ENCODE results near the gene SNED1. TPM values are rescaled to one million over a fixed set of nuclear protein-coding genes. Genes with fewer than 3 reads are reported as not detected.

The SNED1 gene
- total and polyA plus RNA-seq, 2 experiments from 2014 or later: 1.5 to 2.8 TPM

DNA sequence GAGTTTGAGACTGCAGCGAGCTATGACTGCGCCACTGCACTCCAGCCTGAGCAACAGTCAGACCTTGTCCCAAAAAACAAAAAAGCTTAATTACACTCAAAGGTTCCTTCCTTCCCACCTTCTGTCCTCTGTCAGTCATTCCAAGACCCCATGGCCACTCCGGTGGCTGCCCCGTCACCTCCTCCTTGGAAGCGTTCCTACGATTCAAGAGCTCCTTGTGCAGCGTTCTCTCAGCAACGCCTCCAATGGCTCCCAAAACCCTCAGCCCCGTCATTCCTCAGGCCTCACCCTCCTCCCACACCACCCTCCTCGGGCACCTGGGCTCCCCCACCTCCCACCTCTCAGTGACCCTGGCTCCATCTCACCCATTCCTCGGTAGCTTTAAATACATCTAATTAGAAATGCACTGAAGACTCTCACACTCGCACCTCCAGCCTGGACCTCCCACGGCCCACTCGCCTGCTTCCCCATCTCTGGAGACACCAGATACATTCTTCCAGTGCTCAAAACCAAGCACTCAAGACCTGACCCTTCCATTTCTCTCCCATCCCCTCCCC, 142.9 kb downstream of the SNED1 start:
- Mint-ChIP-seq H3K27ac (no peak overlapping the region), H3K36me3 (ENCODE audit: low read depth) (peaks cover 33% of the 10 kb centered on the region), H3K27me3 (ENCODE audit: insufficient read depth, low read depth, poor library complexity) (peaks cover 2% of the 10 kb centered on the region), H3K4me3 (no peak overlapping the region), H3K4me1 (no peaks in the 10 kb centered on the region), H3K9me3 (no peaks in the 10 kb centered on the region)
- H3K4me3 ChIP-seq: no peak overlapping the region
- H3K4me1 ChIP-seq (ENCODE audit: insufficient read depth): no peaks in the 10 kb centered on the region
- TF ChIP-seq, protein P1, sequence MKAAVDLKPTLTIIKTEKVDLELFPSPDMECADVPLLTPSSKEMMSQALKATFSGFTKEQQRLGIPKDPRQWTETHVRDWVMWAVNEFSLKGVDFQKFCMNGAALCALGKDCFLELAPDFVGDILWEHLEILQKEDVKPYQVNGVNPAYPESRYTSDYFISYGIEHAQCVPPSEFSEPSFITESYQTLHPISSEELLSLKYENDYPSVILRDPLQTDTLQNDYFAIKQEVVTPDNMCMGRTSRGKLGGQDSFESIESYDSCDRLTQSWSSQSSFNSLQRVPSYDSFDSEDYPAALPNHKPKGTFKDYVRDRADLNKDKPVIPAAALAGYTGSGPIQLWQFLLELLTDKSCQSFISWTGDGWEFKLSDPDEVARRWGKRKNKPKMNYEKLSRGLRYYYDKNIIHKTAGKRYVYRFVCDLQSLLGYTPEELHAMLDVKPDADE (IDR thresholded peaks at IDR 0.05): no peak
- TF ChIP-seq EZH2 (IDR thresholded peaks at IDR 0.05; ENCODE audit: low read depth, unreplicated experiment): no peak
- TF ChIP-seq POLR2AphosphoS5 (IDR thresholded peaks at IDR 0.05; ENCODE audit: low read depth): no peak
- TF ChIP-seq, protein P2, sequence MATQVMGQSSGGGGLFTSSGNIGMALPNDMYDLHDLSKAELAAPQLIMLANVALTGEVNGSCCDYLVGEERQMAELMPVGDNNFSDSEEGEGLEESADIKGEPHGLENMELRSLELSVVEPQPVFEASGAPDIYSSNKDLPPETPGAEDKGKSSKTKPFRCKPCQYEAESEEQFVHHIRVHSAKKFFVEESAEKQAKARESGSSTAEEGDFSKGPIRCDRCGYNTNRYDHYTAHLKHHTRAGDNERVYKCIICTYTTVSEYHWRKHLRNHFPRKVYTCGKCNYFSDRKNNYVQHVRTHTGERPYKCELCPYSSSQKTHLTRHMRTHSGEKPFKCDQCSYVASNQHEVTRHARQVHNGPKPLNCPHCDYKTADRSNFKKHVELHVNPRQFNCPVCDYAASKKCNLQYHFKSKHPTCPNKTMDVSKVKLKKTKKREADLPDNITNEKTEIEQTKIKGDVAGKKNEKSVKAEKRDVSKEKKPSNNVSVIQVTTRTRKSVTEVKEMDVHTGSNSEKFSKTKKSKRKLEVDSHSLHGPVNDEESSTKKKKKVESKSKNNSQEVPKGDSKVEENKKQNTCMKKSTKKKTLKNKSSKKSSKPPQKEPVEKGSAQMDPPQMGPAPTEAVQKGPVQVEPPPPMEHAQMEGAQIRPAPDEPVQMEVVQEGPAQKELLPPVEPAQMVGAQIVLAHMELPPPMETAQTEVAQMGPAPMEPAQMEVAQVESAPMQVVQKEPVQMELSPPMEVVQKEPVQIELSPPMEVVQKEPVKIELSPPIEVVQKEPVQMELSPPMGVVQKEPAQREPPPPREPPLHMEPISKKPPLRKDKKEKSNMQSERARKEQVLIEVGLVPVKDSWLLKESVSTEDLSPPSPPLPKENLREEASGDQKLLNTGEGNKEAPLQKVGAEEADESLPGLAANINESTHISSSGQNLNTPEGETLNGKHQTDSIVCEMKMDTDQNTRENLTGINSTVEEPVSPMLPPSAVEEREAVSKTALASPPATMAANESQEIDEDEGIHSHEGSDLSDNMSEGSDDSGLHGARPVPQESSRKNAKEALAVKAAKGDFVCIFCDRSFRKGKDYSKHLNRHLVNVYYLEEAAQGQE (IDR thresholded peaks at IDR 0.05; ENCODE audit: unreplicated experiment): no peak
- no peak for TF ChIP-seq ZNF331 (CRISPR knock-in tag; IDR thresholded peaks at IDR 0.05; ENCODE audit: low read depth)
- no peak for TF ChIP-seq ZNF114 (CRISPR knock-in tag; IDR thresholded peaks at IDR 0.05)
- TF ChIP-seq, protein P3, sequence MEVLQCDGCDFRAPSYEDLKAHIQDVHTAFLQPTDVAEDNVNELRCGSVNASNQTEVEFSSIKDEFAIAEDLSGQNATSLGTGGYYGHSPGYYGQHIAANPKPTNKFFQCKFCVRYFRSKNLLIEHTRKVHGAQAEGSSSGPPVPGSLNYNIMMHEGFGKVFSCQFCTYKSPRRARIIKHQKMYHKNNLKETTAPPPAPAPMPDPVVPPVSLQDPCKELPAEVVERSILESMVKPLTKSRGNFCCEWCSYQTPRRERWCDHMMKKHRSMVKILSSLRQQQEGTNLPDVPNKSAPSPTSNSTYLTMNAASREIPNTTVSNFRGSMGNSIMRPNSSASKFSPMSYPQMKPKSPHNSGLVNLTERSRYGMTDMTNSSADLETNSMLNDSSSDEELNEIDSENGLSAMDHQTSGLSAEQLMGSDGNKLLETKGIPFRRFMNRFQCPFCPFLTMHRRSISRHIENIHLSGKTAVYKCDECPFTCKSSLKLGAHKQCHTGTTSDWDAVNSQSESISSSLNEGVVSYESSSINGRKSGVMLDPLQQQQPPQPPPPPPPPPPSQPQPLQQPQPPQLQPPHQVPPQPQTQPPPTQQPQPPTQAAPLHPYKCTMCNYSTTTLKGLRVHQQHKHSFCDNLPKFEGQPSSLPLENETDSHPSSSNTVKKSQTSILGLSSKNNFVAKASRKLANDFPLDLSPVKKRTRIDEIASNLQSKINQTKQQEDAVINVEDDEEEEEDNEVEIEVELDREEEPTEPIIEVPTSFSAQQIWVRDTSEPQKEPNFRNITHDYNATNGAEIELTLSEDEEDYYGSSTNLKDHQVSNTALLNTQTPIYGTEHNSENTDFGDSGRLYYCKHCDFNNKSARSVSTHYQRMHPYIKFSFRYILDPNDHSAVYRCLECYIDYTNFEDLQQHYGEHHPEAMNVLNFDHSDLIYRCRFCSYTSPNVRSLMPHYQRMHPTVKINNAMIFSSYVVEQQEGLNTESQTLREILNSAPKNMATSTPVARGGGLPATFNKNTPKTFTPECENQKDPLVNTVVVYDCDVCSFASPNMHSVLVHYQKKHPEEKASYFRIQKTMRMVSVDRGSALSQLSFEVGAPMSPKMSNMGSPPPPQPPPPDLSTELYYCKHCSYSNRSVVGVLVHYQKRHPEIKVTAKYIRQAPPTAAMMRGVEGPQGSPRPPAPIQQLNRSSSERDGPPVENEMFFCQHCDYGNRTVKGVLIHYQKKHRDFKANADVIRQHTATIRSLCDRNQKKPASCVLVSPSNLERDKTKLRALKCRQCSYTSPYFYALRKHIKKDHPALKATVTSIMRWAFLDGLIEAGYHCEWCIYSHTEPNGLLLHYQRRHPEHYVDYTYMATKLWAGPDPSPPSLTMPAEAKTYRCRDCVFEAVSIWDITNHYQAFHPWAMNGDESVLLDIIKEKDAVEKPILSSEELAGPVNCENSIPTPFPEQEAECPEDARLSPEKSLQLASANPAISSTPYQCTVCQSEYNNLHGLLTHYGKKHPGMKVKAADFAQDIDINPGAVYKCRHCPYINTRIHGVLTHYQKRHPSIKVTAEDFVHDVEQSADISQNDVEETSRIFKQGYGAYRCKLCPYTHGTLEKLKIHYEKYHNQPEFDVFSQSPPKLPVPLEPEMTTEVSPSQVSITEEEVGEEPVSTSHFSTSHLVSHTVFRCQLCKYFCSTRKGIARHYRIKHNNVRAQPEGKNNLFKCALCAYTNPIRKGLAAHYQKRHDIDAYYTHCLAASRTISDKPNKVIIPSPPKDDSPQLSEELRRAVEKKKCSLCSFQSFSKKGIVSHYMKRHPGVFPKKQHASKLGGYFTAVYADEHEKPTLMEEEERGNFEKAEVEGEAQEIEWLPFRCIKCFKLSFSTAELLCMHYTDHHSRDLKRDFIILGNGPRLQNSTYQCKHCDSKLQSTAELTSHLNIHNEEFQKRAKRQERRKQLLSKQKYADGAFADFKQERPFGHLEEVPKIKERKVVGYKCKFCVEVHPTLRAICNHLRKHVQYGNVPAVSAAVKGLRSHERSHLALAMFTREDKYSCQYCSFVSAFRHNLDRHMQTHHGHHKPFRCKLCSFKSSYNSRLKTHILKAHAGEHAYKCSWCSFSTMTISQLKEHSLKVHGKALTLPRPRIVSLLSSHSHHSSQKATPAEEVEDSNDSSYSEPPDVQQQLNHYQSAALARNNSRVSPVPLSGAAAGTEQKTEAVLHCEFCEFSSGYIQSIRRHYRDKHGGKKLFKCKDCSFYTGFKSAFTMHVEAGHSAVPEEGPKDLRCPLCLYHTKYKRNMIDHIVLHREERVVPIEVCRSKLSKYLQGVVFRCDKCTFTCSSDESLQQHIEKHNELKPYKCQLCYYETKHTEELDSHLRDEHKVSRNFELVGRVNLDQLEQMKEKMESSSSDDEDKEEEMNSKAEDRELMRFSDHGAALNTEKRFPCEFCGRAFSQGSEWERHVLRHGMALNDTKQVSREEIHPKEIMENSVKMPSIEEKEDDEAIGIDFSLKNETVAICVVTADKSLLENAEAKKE (CRISPR knock-in tag; IDR thresholded peaks at IDR 0.05): no peak
- H4K20me1 ChIP-seq (replicated peaks; ENCODE audit: insufficient read depth): peaks cover 6% of the 10 kb centered on the region
- H3K79me2 ChIP-seq (replicated peaks; ENCODE audit: insufficient read depth): peaks cover 37% of the 10 kb centered on the region
- no peaks in the 10 kb centered on the region for H3K9me2 ChIP-seq (ENCODE audit: insufficient read depth)
- no peak overlapping the region for H2AFZ ChIP-seq
- peaks cover 14% of the 10 kb centered on the region; the same call in 1 of the 2 replicates for H3K36me3 ChIP-seq (ENCODE audit: insufficient read depth)
- no peak overlapping the region for H3K4me2 ChIP-seq
- no peak for DNase-seq (ENCODE audit: low spot score)
- H3F3A ChIP-seq (replicated peaks; ENCODE audit: low read depth): no peaks in the 10 kb centered on the region
- ATAC-seq: no peak
- H3K27me3 ChIP-seq (ENCODE audit: insufficient read depth): no peaks in the 10 kb centered on the region
- H3K27ac ChIP-seq (ENCODE audit: low read depth): no peak overlapping the region

All from GM23338 (cell line).